22Rv1 (cell line): Measurements from ENCODE around the gene SLC5A5.

Experiments used
- CTCF ChIP-seq: fragments of 450-650 bp; IDR thresholded peaks from 2 replicates; pipeline ENCODE4 v1.5.1; 2017; ENCODE audit warnings: mild to moderate bottlenecking
- ZFX ChIP-seq: fragments of 450-650 bp; IDR thresholded peaks from 2 replicates; pipeline ENCODE4 v1.6.1; 2017; ENCODE audit warnings: antibody characterized with exemption, borderline replicate concordance

- TF ChIP-seq CTCF (no peak), ZFX (no peak)
Observed at GRCh38 chr19:17937371-17937900, 65.7 kb downstream of the SLC5A5 start.
